Psoas muscle (tissue), 8 donors: ENCODE data around the gene XPA. TPM values are rescaled to one million over a fixed set of nuclear protein-coding genes. Genes with fewer than 3 reads are reported as not detected.

ENCODE experiments used
- ATAC-seq, 4 donors: fragments of 200-7000 bp; cut with Tn5 transposase; one replicate each; pipeline ENCODE4 v1.9.1; 2020; ENCODE audit warnings: moderate library complexity in 3 of 4, mild to moderate bottlenecking in 2 of 4
- DNase-seq, 2 donors: peaks; one replicate each; pipeline ENCODE4 v3.0.0-alpha.2; 2020
- H3K27ac ChIP-seq: fragments of 200-600 bp; one replicate; pipeline ENCODE4 v1.8.0; 2022
- H3K27me3 ChIP-seq, 3 donors: fragments of 200-600 bp in 1 of 3; one replicate each; pipeline versions ENCODE4 v1.6.1 to v1.8.0; 2013 to 2022; ENCODE audit warnings: low read length in 2 of 3, mild to moderate bottlenecking in 2 of 3, moderate library complexity in 1 of 3; ENCODE audit not compliant: insufficient read depth in 3 of 3
- H3K36me3 ChIP-seq, 2 donors: fragments of 200-600 bp in 1 of 2; one replicate each; pipeline versions ENCODE4 v1.6.1 to v1.8.0; 2013 to 2022; ENCODE audit warnings: low read depth in 1 of 2, mild to moderate bottlenecking in 1 of 2, moderate library complexity in 1 of 2; ENCODE audit not compliant: insufficient read depth in 1 of 2
- H3K4me1 ChIP-seq: fragments of 200-600 bp; one replicate; pipeline ENCODE4 v1.8.0; 2022
- H3K4me3 ChIP-seq: fragments of 200-600 bp; one replicate; pipeline ENCODE4 v1.8.0; 2022; ENCODE audit warnings: mild to moderate bottlenecking
- H3K9me3 ChIP-seq: fragments of 200-600 bp; one replicate; pipeline ENCODE4 v1.8.0; 2022
- WGBS, 3 donors: extraction: QIAGEN DNeasy Blood & Tissue Kit; methylation state at CpG; one replicate each; pipeline versions ENCODE4 v1.1.6 to v1.1.7; 2013; 5-methylcytosine and 5-hydroxymethylcytosine counted together
- intact Hi-C, 2 donors: fragments of 100-400 bp; cut with DNase I; formaldehyde crosslinking; loops; one replicate each; pipeline versions ENCODE4 v1.11.0 to v1.14.2; 2022
- polyA plus RNA-seq, 3 donors: library from polyadenylated mRNA; stranded (reverse); fragments of 200-250 nt; gene quantifications; one replicate each; pipeline ENCODE4 v1.2.3, GENCODE V29; 2013
- total RNA-seq, 4 donors: library from RNA; stranded (reverse); fragmentation: NEBNext Ultra II Directional in 2 of 4; extraction: Animal tissue kit (Norgen Biotek cat#: 25700) in 2 of 4; gene quantifications; one replicate each; pipeline versions ENCODE4 v1.2.1 to v1.2.4, GENCODE V29; 2021 to 2023
- TF ChIP-seq, protein P1 (sequence below): fragments of 200-600 bp; IDR thresholded peaks from one replicate; pipeline ENCODE4 v1.8.0; 2022; ENCODE audit warnings: antibody characterized with exemption
- donor health status: healthy with polysubstance abuse.
- donor health status: DM: no; HTN: no; CAD: no; lungs with moderate emphysema.
- donor health status: Bipolar disorder and iron deficiency.
- donor health status: healthy.
- donor health status: DM: yes; HTN: yes; CAD: no.
- donor health status: DM: no; HTN: no; CAD: no.
- donor health status: DM: no; HTN: no; CAD: no.
- donor health status: DM: yes; HTN: yes; CAD: no.

Gene XPA
- total and polyA plus RNA-seq, 7 donors, result 5.2 to 17.6 (median 10.5) TPM

- ATAC-seq (no peak), DNase-seq (no peak)
- peak overlapping the region; percentile 20 for H3K4me3 ChIP-seq
- H3K27ac ChIP-seq, result peak overlapping the region; percentile 27
- H3K36me3 ChIP-seq, result peaks cover 5 to 31% of the 10 kb centered on the region in 2 donors
- intact Hi-C loops, result no loop called here
- H3K9me3 ChIP-seq, result no peaks in the 10 kb centered on the region
- peaks cover 59% of the 10 kb centered on the region for H3K4me1 ChIP-seq
- WGBS, 3 donors, result 44 to 51% (median 45%) methylated on average over 3 of the region's 3 CpGs
- no peaks in the 10 kb centered on the region for H3K27me3 ChIP-seq
- TF ChIP-seq, protein P1, sequence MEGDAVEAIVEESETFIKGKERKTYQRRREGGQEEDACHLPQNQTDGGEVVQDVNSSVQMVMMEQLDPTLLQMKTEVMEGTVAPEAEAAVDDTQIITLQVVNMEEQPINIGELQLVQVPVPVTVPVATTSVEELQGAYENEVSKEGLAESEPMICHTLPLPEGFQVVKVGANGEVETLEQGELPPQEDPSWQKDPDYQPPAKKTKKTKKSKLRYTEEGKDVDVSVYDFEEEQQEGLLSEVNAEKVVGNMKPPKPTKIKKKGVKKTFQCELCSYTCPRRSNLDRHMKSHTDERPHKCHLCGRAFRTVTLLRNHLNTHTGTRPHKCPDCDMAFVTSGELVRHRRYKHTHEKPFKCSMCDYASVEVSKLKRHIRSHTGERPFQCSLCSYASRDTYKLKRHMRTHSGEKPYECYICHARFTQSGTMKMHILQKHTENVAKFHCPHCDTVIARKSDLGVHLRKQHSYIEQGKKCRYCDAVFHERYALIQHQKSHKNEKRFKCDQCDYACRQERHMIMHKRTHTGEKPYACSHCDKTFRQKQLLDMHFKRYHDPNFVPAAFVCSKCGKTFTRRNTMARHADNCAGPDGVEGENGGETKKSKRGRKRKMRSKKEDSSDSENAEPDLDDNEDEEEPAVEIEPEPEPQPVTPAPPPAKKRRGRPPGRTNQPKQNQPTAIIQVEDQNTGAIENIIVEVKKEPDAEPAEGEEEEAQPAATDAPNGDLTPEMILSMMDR, result no peak
Measured at GRCh38 chr9:97638666-97639065, 58.5 kb downstream of the XPA start.

DNA sequence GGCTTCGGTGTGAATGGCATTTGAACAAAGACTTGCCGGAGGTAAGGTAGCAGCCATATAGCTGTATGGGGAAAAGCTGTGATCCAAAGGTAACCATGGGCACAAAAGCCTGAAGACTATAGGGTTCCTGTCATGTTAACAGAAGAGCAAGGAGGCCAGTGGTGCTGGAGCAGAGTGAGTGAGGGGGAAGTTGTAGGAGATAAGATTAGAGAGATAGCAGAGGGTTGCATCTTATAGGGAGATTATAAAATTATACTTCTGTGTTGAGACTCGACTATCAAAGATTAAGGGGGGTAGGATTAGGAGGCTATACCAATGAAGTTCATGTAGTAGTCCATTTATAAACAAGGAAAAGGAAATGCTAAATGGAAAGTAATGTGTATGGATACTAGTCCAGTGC is 60.2 kb downstream of the XPA start:
- 68 to 79% (median 76%) methylated on average over 3 of the region's 3 CpGs for WGBS, 3 donors
- Histone ChIP-seq H3K36me3 (peaks cover 0 to 13% of the 10 kb centered on the region in 2 donors), H3K27me3 (no peaks in the 10 kb centered on the region), H3K9me3 (no peaks in the 10 kb centered on the region), H3K4me1 (peaks cover 62% of the 10 kb centered on the region), H3K4me3 (peak overlapping the region; percentile 90), H3K27ac (peak overlapping the region; percentile 33)
- TF ChIP-seq, protein P1, result no peak
- ATAC-seq (no peak), DNase-seq (no peak)
- intact Hi-C loops, result no loop called here

GRCh38 chr9:97635026-97635425 is 62.1 kb downstream of the XPA start:
- Histone ChIP-seq H3K27me3 (no peaks in the 10 kb centered on the region), H3K36me3 (no peaks in the 10 kb centered on the region), H3K27ac (peak overlapping the region; percentile 94), H3K4me3 (peak overlapping the region; percentile 90), H3K9me3 (no peaks in the 10 kb centered on the region), H3K4me1 (peaks cover 69% of the 10 kb centered on the region)
- WGBS, 3 donors, result 65 to 73% (median 70%) methylated on average over 7 of the region's 7 CpGs
- intact Hi-C loops, result no loop called here
- DNase-seq, result no peak
- ATAC-seq, result no peak
- TF ChIP-seq, protein P1, result no peak

DNA sequence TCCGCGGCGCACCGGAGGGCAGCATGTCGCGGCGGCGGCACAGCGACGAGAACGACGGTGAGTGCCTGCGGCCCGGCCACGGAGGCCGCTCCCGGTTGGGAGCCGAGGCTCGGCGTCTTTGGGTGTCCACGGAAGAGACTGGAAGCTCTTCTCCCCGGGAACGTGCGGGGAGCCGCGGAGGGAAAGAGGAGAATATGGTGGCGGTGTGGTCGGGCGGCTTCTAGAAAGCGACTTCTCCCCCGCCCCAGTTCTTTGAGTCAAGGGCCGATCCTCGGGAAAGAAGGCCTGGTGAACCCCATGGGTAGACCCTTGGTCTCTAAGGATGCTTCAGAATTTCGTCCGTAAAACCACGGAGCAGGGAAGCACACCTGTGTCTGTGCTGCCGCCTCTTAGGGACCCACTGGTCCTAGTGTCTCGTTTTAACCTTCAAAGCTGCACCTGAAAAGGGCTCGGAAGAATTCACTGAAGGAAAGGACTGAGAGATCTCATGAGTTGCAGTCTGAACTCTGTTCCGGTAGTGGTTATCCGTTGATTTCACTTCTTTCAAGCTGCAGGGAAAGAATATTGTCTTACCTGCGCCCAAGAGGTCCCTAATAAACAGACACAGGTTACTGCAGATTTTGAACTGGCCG is 63.2 kb downstream of the XPA start:
- H3K27ac ChIP-seq, result peak overlapping the region; percentile 94
- intact Hi-C loops, result loop anchor here in 1 of 2 donors (5.0 kb wide), 1 partner anchor 857 kb away; the partner anchor contains the start of gene ZNF510
- ATAC-seq (peak in 1 of 4 donors; percentile 5), DNase-seq (no peak)
- no peaks in the 10 kb centered on the region for H3K36me3 ChIP-seq
- H3K27me3 ChIP-seq, result no peaks in the 10 kb centered on the region
- H3K4me3 ChIP-seq, result peak overlapping the region; percentile 90
- H3K9me3 ChIP-seq, result no peaks in the 10 kb centered on the region
- TF ChIP-seq, protein P1, result no peak
- 0% methylated on average over 42 to 43 of the region's 43 CpGs for WGBS, 3 donors
- H3K4me1 ChIP-seq, result peaks cover 65% of the 10 kb centered on the region
